ENCODE data around the gene MT1B. TPM values are rescaled to one million over a fixed set of nuclear protein-coding genes. Genes with fewer than 3 reads are reported as not detected.

The MT1B gene
- total and polyA plus RNA-seq, 9 of the 15 experiments (the other 6 are each of a cell fraction or from before 2014, with no cell fraction given), result not detected

DNA sequence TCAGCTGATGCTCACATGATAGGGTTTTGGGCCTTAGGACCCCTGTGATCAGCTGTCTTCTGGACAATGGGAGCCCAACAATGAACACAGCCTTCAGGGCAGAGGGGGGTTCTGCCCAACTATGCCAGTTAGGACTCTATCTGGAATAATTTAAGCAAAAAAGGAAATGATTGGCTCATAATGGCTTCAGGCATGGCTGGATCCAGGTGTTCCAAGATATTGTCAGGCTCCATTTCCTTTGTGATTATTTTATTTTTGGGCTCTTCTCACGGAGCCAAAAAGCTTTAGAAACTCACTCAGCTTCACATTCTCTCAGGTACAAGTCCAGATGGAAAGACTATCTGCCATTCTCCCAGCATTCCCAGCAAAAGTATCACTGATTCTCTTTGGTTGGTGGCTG lies 46.2 kb upstream of the MT1B start:
- FAIRE-seq (no peak), DNase-seq (ENCODE audit: extremely low read depth in 1 of 4, low spot score in 3 of 4) (no peak), ATAC-seq (no peak)
- in situ Hi-C loops (cut with MboI) (no loop called here), intact Hi-C loops (cut with micrococcal nuclease) (no loop called here)
- H4K20me1 ChIP-seq (replicated peaks; ENCODE audit: control insufficient read depth, insufficient read depth, low read length), result no peaks in the 10 kb centered on the region
- BruUV-seq (replicated peaks), result no TSS peak
- H3K4me2 ChIP-seq (ENCODE audit: insufficient read depth, low read length), result no peak overlapping the region
- ChIA-PET POLR2A (interaction anchor here (0.6 to 0.7 kb wide), 2 partner anchors 112 to 154 kb away, joined by 3 read pairs; partner anchors contain the start of genes NUDT21 and OGFOD1), CTCF (ENCODE audit: low intra/inter-chr PET ratio) (no interaction called here)
- no peaks in the 10 kb centered on the region for H3K36me3 ChIP-seq (ENCODE audit: control insufficient read depth, insufficient read depth, low read length)
- H2AFZ ChIP-seq (ENCODE audit: low read depth, low read length), result no peak overlapping the region
- H3K9me3 ChIP-seq (replicated peaks; ENCODE audit: control insufficient read depth, insufficient read depth, low read depth, low read length), result no peaks in the 10 kb centered on the region
- no peaks in the 10 kb centered on the region for H3K79me2 ChIP-seq (ENCODE audit: control insufficient read depth, insufficient read depth, low read length)
- no peak overlapping the region for H3K27ac ChIP-seq (ENCODE audit: extremely low read depth, low read depth, low read length)
- no peak for TF ChIP-seq ADNP (tag; IDR thresholded peaks at IDR 0.05)
- TF ChIP-seq, protein P1, sequence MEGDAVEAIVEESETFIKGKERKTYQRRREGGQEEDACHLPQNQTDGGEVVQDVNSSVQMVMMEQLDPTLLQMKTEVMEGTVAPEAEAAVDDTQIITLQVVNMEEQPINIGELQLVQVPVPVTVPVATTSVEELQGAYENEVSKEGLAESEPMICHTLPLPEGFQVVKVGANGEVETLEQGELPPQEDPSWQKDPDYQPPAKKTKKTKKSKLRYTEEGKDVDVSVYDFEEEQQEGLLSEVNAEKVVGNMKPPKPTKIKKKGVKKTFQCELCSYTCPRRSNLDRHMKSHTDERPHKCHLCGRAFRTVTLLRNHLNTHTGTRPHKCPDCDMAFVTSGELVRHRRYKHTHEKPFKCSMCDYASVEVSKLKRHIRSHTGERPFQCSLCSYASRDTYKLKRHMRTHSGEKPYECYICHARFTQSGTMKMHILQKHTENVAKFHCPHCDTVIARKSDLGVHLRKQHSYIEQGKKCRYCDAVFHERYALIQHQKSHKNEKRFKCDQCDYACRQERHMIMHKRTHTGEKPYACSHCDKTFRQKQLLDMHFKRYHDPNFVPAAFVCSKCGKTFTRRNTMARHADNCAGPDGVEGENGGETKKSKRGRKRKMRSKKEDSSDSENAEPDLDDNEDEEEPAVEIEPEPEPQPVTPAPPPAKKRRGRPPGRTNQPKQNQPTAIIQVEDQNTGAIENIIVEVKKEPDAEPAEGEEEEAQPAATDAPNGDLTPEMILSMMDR (IDR thresholded peaks at IDR 0.05 in 2 of 3, conservative IDR thresholded peaks at IDR 0.05 in 1 of 3; ENCODE audit: insufficient read depth in 2 of 3, low read depth in 1 of 3, low read length in 3 of 3), result no peak
- TF ChIP-seq TAF15 (IDR thresholded peaks at IDR 0.05; ENCODE audit: low read depth, low read length), result no peak
- no peak for TF ChIP-seq POU5F1 (IDR thresholded peaks at IDR 0.05; ENCODE audit: borderline replicate concordance, low read depth, low read length, partially characterized antibody)
- no peak for TF ChIP-seq DIDO1 (tag; IDR thresholded peaks at IDR 0.05; ENCODE audit: low read depth)
- no peak for TF ChIP-seq RBM25 (IDR thresholded peaks at IDR 0.05; ENCODE audit: low read depth, low read length, severe bottlenecking)
- no peak for TF ChIP-seq RBM22 (IDR thresholded peaks at IDR 0.05; ENCODE audit: low read depth, low read length, poor library complexity, severe bottlenecking)
- TF ChIP-seq, protein P2, sequence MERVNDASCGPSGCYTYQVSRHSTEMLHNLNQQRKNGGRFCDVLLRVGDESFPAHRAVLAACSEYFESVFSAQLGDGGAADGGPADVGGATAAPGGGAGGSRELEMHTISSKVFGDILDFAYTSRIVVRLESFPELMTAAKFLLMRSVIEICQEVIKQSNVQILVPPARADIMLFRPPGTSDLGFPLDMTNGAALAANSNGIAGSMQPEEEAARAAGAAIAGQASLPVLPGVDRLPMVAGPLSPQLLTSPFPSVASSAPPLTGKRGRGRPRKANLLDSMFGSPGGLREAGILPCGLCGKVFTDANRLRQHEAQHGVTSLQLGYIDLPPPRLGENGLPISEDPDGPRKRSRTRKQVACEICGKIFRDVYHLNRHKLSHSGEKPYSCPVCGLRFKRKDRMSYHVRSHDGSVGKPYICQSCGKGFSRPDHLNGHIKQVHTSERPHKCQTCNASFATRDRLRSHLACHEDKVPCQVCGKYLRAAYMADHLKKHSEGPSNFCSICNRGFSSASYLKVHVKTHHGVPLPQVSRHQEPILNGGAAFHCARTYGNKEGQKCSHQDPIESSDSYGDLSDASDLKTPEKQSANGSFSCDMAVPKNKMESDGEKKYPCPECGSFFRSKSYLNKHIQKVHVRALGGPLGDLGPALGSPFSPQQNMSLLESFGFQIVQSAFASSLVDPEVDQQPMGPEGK (CRISPR knock-in tag; IDR thresholded peaks at IDR 0.05; ENCODE audit: borderline replicate concordance), result no peak
- TF ChIP-seq NCOA4 (IDR thresholded peaks at IDR 0.05; ENCODE audit: partially characterized antibody), result no peak
- TF ChIP-seq SIRT6 (IDR thresholded peaks at IDR 0.05; ENCODE audit: low read depth, low read length), result no peak
- TF ChIP-seq SAP30 (IDR thresholded peaks at IDR 0.05; ENCODE audit: borderline replicate concordance, insufficient read depth, low read depth, low read length, poor library complexity, severe bottlenecking), result no peak
- TF ChIP-seq FOXA1 (IDR thresholded peaks at IDR 0.05; ENCODE audit: borderline replicate concordance), result no peak
- no peak for TF ChIP-seq POLR2H (tag; IDR thresholded peaks at IDR 0.05; ENCODE audit: low read depth)
- TF ChIP-seq BACH1 (tag; IDR thresholded peaks at IDR 0.05), result no peak
- no peak for TF ChIP-seq EWSR1 (IDR thresholded peaks at IDR 0.05; ENCODE audit: borderline replicate concordance, low read depth, partially characterized antibody)
- TF ChIP-seq HDAC3 (IDR thresholded peaks at IDR 0.05; ENCODE audit: borderline replicate concordance, partially characterized antibody), result no peak
- peaks cover 3 to 11% of the 10 kb centered on the region in 2 experiments; a peak in 2 of 5 replicates for H3K27me3 ChIP-seq (ENCODE audit: control insufficient read depth in 2 of 2, insufficient read depth in 2 of 2, low read length in 2 of 2)
- H3K9me1 ChIP-seq (ENCODE audit: control insufficient read depth, insufficient read depth, low read length), result no peaks in the 10 kb centered on the region
- peaks cover 27 to 28% of the 10 kb centered on the region in 2 experiments for H3K4me1 ChIP-seq (replicated peaks in 1 of 2; ENCODE audit: control insufficient read depth in 2 of 2, insufficient read depth in 2 of 2, low read length in 2 of 2)
- 57% methylated on average over 1 of the region's 1 CpG for WGBS (ENCODE audit: insufficient coverage, low coverage, missing lambda C conversion rate)
- H3K9ac ChIP-seq (ENCODE audit: insufficient read depth in 1 of 2, low read depth in 2 of 2, low read length in 2 of 2), result no peak overlapping the region
- no peak overlapping the region for H3K4me3 ChIP-seq
